ENCODE measurements around the gene AP4E1.

- TF ChIP-seq, protein P1, sequence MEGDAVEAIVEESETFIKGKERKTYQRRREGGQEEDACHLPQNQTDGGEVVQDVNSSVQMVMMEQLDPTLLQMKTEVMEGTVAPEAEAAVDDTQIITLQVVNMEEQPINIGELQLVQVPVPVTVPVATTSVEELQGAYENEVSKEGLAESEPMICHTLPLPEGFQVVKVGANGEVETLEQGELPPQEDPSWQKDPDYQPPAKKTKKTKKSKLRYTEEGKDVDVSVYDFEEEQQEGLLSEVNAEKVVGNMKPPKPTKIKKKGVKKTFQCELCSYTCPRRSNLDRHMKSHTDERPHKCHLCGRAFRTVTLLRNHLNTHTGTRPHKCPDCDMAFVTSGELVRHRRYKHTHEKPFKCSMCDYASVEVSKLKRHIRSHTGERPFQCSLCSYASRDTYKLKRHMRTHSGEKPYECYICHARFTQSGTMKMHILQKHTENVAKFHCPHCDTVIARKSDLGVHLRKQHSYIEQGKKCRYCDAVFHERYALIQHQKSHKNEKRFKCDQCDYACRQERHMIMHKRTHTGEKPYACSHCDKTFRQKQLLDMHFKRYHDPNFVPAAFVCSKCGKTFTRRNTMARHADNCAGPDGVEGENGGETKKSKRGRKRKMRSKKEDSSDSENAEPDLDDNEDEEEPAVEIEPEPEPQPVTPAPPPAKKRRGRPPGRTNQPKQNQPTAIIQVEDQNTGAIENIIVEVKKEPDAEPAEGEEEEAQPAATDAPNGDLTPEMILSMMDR (optimal IDR thresholded peaks at IDR 0.05 in 1 of 3, IDR thresholded peaks at IDR 0.05 in 1 of 3, conservative IDR thresholded peaks at IDR 0.05 in 1 of 3; ENCODE audit: extremely low read depth in 1 of 3, insufficient read depth in 2 of 3, low read length in 3 of 3) = no peak
- no peak for TF ChIP-seq EZH2 (IDR thresholded peaks at IDR 0.05; ENCODE audit: low read length)
Measured at GRCh38 chr15:50940506-50940905, 32.0 kb downstream of the AP4E1 start.

All from keratinocyte (primary cell).